ENCODE measurements around the gene DAZAP1. TPM values are rescaled to one million over a fixed set of nuclear protein-coding genes. Genes with fewer than 3 reads are reported as not detected.

DAZAP1 gene
- total and polyA plus RNA-seq, 5 donors, result 65.3 to 92.1 (median 82.7) TPM

DNA sequence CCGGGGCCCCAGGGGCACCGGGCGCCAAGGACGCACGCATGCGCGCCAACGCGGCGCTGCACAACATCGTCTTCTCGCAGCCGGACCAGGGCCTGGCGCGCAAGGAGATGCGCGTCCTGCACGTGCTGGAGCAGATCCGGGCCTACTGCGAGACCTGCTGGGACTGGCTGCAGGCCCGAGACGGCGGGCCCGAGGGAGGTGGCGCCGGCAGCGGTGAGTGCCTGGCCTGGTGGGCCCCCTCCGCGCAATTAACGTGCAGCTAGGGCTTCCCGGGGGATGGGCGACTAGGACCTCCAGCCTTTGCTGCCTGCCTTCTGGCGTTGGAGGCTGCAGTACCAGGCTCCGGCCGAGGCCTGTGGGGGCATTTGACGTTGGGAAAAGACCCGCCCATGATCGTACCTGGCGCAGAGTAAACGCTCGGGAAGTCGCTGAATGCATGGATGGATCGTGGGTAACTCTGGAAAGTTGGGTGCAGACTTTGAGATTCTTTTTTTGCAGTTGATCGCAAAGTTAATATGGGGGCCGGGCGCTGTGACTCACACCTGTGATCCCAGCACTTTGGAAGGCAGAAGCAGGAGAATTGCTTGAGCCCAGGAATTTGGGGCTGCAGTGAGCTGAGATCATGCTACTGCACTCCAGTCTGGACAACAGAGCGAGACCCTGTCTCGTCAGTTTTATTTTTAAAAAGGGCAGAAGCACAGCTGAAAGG lies 49.8 kb downstream of the DAZAP1 start:
- no peaks in the 10 kb centered on the region for H3K4me1 ChIP-seq (ENCODE audit: control insufficient read depth, insufficient read depth, low read length)
- H3K27me3 ChIP-seq (ENCODE audit: control insufficient read depth, insufficient read depth), result no peaks in the 10 kb centered on the region
- no peaks in the 10 kb centered on the region for H3K9me3 ChIP-seq (ENCODE audit: control insufficient read depth, low read length)
- ATAC-seq (no peak), DNase-seq (peak in 2 of 3 donors; percentile 42 to 62)
- no peak overlapping the region for H3K27ac ChIP-seq (ENCODE audit: low read length)
- H3K4me3 ChIP-seq (ENCODE audit: low read length), result no peak overlapping the region
- intact Hi-C loops (cut with DNase I), result no loop called here
- WGBS, result 14% methylated on average over 48 of the region's 48 CpGs

DNA sequence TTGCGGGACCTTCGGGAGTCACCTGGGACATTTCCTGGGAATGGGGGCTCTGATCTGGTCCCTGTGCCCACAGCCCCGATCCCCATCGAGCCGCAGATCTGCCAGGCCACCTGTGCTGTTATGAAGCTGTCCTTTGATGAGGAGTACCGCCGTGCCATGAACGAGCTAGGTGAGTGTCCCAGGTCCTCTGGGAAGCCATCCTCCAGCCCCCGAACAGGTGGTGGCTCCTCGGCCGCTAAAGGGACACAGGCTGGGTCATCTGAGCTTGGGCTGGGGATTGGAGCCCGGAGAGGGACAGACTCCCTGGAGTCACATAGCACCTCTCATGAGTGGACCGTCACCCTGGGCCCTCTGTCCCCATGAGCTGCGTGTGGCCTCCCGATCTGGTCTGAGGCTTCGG lies 50.5 kb downstream of the DAZAP1 start:
- Histone ChIP-seq H3K4me3 (ENCODE audit: low read length) (no peak overlapping the region), H3K27me3 (ENCODE audit: control insufficient read depth, insufficient read depth) (no peaks in the 10 kb centered on the region), H3K9me3 (ENCODE audit: control insufficient read depth, low read length) (no peaks in the 10 kb centered on the region), H3K27ac (ENCODE audit: low read length) (no peak overlapping the region), H3K4me1 (ENCODE audit: control insufficient read depth, insufficient read depth, low read length) (no peaks in the 10 kb centered on the region)
- intact Hi-C loops (cut with DNase I), result no loop called here
- 78% methylated on average over 16 of the region's 16 CpGs for WGBS
- peak in 2 of 3 donors; percentile 38 to 45 for DNase-seq
- ATAC-seq, result no peak

DNA sequence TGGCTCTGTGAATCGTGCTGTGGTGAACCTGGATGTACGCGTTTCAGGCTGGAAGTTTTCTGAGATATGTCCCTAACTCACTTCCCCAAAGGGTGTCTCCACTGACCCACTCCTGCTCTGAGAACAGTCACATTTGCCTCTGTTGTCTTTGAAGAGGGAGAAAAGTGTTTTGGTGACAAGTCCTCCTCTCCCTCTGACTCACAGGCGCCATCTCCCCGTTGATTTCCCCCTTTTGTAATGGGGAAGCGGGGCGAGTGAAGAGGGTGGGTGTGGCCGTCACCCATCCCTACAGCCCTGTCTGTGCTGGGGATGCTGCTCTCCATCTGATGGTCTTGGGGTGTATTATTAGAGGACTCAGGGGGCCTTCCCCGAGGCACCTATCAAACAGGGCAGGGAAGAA lies 52.1 kb downstream of the DAZAP1 start:
- WGBS, result 73% methylated on average over 9 of the region's 9 CpGs
- H3K4me3 ChIP-seq (ENCODE audit: low read length), result no peak overlapping the region
- no peak for ATAC-seq
- intact Hi-C loops (cut with DNase I), result no loop called here
- H3K27ac ChIP-seq (ENCODE audit: low read length), result no peak overlapping the region
- DNase-seq, result no peak
- no peaks in the 10 kb centered on the region for H3K4me1 ChIP-seq (ENCODE audit: control insufficient read depth, insufficient read depth, low read length)
- H3K27me3 ChIP-seq (ENCODE audit: control insufficient read depth, insufficient read depth), result no peaks in the 10 kb centered on the region
- no peaks in the 10 kb centered on the region for H3K9me3 ChIP-seq (ENCODE audit: control insufficient read depth, low read length)

DNA sequence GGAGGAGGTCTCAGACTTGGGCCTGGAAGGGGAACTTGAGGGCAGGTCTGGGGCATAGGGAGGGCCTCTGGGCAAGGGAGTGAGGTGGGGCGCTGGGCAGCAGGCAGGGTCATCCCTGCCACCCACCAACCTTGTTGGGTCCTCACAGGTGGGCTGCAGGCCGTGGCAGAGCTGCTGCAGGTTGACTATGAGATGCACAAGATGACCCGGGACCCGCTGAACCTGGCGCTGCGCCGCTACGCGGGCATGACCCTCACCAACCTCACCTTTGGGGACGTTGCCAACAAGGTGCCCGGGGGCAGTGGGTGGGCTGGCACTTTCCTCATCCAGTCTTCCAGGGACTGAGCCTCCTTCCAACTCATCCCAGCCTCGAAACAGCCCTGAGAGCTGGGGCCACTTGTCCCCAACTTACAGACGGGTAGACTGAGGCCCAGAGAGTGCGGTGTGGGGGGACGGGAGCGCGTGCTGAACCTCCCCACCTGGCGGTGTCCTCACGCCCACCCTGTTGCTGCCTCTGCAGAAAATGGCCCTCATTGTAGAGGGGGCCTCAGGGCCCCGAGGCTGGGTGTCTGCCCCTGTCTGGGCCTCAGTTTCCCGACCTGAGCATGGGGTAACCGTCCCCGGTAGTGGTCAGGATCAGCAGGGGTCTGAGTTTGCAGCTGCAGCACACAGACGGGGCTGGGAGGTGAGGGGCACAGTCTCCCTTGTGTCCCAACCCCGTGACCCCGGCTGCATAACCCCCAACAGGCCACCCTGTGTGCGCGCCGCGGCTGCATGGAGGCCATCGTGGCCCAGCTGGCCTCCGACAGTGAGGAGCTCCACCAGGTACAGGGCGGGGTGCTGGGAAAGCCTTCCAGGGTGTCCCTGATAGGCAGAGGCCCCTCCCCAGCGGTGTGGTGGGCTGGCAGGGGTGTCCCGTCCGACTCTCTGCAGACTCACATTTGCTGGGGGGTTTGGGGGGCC lies 52.9 kb downstream of the DAZAP1 start:
- DNase-seq, result peak in 2 of 3 donors; percentile 44 to 58
- no peaks in the 10 kb centered on the region for H3K4me1 ChIP-seq (ENCODE audit: control insufficient read depth, insufficient read depth, low read length)
- ATAC-seq, result peak in 1 of 2 donors; percentile 13
- H3K4me3 ChIP-seq (ENCODE audit: low read length), result no peak overlapping the region
- H3K9me3 ChIP-seq (ENCODE audit: control insufficient read depth, low read length), result no peaks in the 10 kb centered on the region
- intact Hi-C loops (cut with DNase I), result no loop called here
- 95% methylated on average over 36 of the region's 36 CpGs for WGBS
- H3K27me3 ChIP-seq (ENCODE audit: control insufficient read depth, insufficient read depth), result no peaks in the 10 kb centered on the region
- no peak overlapping the region for H3K27ac ChIP-seq (ENCODE audit: low read length)

DNA sequence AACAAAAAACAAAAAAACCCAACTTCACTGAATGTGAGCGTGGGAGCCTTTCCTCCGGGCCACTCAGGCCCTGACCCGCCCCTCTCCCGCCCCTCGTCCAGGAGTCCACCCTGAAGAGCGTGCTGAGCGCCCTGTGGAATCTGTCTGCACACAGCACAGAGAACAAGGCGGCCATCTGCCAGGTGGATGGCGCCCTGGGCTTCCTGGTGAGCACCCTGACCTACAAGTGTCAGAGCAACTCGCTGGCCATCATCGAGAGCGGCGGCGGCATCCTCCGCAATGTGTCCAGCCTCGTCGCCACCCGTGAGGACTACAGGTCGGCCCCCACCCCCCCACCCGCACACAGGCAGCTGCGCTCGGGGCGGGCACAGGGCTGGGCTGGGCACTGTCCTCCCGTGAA lies 54.5 kb downstream of the DAZAP1 start:
- ATAC-seq (no peak), DNase-seq (no peak)
- no peak overlapping the region for H3K27ac ChIP-seq (ENCODE audit: low read length)
- no peak overlapping the region for H3K4me3 ChIP-seq (ENCODE audit: low read length)
- WGBS, result 93% methylated on average over 24 of the region's 24 CpGs
- no peaks in the 10 kb centered on the region for H3K27me3 ChIP-seq (ENCODE audit: control insufficient read depth, insufficient read depth)
- intact Hi-C loops (cut with DNase I), result no loop called here
- H3K9me3 ChIP-seq (ENCODE audit: control insufficient read depth, low read length), result no peaks in the 10 kb centered on the region
- peaks cover 4% of the 10 kb centered on the region for H3K4me1 ChIP-seq (ENCODE audit: control insufficient read depth, insufficient read depth, low read length)

DNA sequence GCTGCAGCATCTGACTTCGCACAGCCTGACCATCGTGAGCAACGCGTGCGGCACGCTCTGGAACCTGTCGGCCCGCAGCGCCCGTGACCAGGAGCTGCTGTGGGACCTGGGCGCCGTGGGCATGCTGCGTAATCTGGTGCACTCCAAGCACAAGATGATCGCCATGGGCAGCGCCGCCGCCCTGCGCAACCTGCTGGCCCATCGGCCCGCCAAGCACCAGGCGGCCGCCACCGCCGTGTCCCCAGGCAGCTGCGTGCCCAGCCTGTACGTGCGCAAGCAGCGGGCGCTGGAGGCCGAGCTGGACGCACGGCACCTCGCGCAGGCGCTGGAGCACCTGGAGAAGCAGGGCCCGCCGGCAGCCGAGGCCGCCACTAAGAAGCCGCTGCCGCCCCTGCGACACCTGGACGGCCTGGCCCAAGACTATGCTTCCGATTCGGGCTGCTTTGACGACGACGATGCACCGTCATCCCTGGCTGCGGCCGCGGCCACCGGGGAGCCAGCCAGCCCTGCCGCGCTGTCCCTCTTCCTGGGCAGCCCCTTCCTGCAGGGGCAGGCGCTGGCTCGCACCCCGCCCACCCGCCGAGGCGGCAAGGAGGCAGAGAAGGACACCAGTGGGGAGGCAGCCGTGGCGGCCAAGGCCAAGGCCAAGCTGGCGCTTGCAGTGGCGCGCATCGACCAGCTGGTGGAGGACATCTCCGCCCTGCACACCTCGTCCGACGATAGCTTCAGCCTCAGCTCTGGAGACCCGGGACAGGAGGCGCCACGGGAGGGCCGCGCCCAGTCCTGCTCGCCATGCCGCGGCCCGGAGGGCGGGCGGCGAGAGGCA lies 58.0 kb downstream of the DAZAP1 start:
- WGBS, result 46% methylated on average over 83 of the region's 83 CpGs
- Histone ChIP-seq H3K27ac (ENCODE audit: low read length) (no peak overlapping the region), H3K4me3 (ENCODE audit: low read length) (no peak overlapping the region), H3K9me3 (ENCODE audit: control insufficient read depth, low read length) (no peaks in the 10 kb centered on the region), H3K27me3 (ENCODE audit: control insufficient read depth, insufficient read depth) (no peaks in the 10 kb centered on the region), H3K4me1 (ENCODE audit: control insufficient read depth, insufficient read depth, low read length) (peaks cover 10% of the 10 kb centered on the region)
- intact Hi-C loops (cut with DNase I), result no loop called here
- DNase-seq, result peak; percentile 12 to 74 (median 73)
- peak; percentile 10 to 50 for ATAC-seq

DNA sequence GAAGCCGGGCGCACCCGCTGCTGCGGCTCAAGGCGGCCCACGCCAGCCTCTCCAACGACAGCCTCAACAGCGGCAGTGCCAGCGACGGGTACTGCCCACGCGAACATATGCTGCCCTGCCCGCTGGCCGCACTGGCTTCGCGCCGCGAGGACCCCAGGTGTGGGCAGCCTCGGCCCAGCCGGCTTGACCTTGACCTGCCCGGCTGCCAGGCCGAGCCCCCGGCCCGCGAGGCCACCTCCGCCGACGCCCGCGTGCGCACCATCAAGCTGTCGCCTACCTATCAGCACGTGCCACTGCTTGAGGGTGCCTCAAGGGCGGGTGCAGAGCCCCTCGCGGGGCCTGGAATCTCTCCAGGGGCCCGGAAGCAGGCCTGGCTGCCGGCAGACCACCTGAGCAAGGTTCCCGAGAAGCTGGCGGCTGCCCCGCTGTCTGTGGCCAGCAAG lies 58.7 kb downstream of the DAZAP1 start:
- Histone ChIP-seq H3K27me3 (ENCODE audit: control insufficient read depth, insufficient read depth) (no peaks in the 10 kb centered on the region), H3K9me3 (ENCODE audit: control insufficient read depth, low read length) (no peaks in the 10 kb centered on the region), H3K27ac (ENCODE audit: low read length) (no peak overlapping the region), H3K4me1 (ENCODE audit: control insufficient read depth, insufficient read depth, low read length) (peaks cover 10% of the 10 kb centered on the region), H3K4me3 (ENCODE audit: low read length) (no peak overlapping the region)
- WGBS, result 58% methylated on average over 41 of the region's 41 CpGs
- ATAC-seq, result no peak
- intact Hi-C loops (cut with DNase I), result no loop called here
- peak in 1 of 3 donors; percentile 58 for DNase-seq

DNA sequence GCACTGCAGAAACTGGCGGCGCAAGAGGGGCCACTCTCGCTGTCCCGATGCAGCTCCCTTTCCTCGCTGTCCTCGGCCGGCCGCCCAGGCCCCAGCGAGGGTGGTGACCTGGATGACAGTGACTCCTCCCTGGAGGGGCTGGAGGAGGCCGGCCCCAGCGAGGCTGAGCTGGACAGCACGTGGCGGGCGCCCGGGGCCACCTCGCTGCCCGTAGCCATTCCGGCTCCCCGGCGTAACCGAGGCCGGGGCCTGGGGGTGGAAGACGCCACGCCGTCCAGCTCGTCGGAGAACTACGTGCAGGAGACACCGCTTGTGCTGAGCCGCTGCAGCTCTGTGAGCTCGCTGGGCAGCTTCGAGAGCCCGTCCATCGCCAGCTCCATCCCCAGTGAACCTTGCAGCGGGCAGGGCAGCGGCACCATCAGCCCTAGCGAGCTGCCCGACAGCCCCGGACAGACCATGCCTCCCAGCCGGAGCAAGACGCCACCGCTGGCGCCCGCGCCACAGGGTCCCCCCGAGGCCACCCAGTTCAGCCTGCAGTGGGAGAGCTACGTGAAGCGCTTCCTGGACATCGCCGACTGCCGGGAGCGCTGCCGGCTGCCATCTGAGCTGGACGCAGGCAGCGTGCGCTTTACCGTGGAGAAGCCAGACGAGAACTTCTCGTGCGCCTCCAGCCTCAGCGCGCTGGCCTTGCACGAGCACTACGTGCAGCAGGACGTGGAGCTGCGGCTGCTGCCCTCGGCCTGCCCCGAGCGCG lies 59.3 kb downstream of the DAZAP1 start:
- peak in 2 of 3 donors; percentile 47 to 55 for DNase-seq

DNA sequence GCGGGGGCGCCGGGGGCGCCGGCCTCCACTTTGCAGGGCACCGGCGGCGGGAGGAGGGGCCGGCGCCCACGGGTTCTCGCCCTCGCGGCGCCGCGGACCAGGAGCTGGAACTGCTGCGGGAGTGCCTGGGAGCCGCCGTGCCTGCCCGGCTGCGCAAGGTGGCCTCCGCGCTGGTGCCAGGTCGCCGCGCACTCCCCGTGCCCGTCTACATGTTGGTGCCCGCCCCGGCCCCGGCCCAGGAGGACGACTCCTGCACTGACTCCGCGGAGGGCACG lies 59.8 kb downstream of the DAZAP1 start:
- peaks cover 10% of the 10 kb centered on the region for H3K4me1 ChIP-seq (ENCODE audit: control insufficient read depth, insufficient read depth, low read length)
- ATAC-seq (no peak), DNase-seq (peak in 1 of 3 donors; percentile 40)
- no peaks in the 10 kb centered on the region for H3K9me3 ChIP-seq (ENCODE audit: control insufficient read depth, low read length)
- 12% methylated on average over 36 of the region's 36 CpGs for WGBS
- intact Hi-C loops (cut with DNase I), result no loop called here
- H3K4me3 ChIP-seq (ENCODE audit: low read length), result peak overlapping the region; percentile 3
- H3K27ac ChIP-seq (ENCODE audit: low read length), result no peak overlapping the region
- H3K27me3 ChIP-seq (ENCODE audit: control insufficient read depth, insufficient read depth), result no peaks in the 10 kb centered on the region

More for the DNA sequence above, 59.3 kb downstream of the DAZAP1 start:
- Histone ChIP-seq H3K27ac (ENCODE audit: low read length) (no peak overlapping the region), H3K4me3 (ENCODE audit: low read length) (no peak overlapping the region), H3K27me3 (ENCODE audit: control insufficient read depth, insufficient read depth) (no peaks in the 10 kb centered on the region), H3K9me3 (ENCODE audit: control insufficient read depth, low read length) (no peaks in the 10 kb centered on the region), H3K4me1 (ENCODE audit: control insufficient read depth, insufficient read depth, low read length) (peaks cover 10% of the 10 kb centered on the region)
- intact Hi-C loops (cut with DNase I), result no loop called here
- no peak for ATAC-seq
- 37% methylated on average over 70 of the region's 70 CpGs for WGBS

DNA sequence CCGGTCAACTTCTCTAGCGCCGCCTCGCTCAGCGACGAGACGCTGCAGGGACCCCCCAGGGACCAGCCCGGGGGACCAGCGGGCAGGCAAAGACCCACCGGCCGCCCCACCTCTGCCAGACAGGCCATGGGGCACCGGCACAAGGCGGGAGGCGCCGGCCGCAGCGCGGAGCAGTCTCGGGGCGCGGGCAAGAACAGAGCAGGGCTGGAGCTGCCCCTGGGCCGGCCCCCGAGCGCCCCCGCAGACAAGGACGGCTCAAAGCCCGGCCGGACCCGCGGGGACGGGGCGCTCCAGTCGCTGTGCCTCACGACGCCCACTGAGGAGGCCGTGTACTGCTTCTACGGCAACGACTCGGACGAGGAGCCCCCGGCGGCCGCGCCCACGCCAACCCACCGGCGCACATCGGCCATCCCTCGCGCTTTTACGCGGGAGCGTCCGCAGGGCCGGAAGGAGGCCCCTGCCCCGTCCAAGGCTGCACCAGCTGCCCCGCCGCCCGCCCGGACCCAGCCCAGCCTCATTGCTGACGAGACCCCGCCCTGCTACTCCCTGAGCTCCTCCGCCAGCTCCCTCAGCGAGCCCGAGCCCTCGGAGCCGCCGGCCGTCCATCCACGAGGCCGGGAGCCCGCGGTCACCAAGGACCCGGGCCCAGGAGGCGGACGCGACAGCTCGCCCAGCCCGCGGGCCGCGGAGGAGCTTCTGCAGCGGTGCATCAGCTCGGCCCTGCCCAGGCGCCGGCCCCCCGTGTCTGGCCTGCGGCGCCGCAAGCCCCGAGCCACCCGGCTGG lies 60.3 kb downstream of the DAZAP1 start:
- ATAC-seq, result no peak
- Histone ChIP-seq H3K9me3 (ENCODE audit: control insufficient read depth, low read length) (no peaks in the 10 kb centered on the region), H3K27me3 (ENCODE audit: control insufficient read depth, insufficient read depth) (no peaks in the 10 kb centered on the region), H3K4me1 (ENCODE audit: control insufficient read depth, insufficient read depth, low read length) (peaks cover 10% of the 10 kb centered on the region), H3K27ac (ENCODE audit: low read length) (no peak overlapping the region), H3K4me3 (ENCODE audit: low read length) (peak overlapping the region; percentile 3)
- 5% methylated on average over 92 of the region's 92 CpGs for WGBS
- intact Hi-C loops (cut with DNase I), result no loop called here
- DNase-seq, result peak; percentile 15 to 66 (median 46)

Data from right cardiac atrium (tissue), 5 donors.